ENCODE results near the gene CLEC16A. TPM values are rescaled to one million over a fixed set of nuclear protein-coding genes. Genes with fewer than 3 reads are reported as not detected.

Gene CLEC16A, protein sequence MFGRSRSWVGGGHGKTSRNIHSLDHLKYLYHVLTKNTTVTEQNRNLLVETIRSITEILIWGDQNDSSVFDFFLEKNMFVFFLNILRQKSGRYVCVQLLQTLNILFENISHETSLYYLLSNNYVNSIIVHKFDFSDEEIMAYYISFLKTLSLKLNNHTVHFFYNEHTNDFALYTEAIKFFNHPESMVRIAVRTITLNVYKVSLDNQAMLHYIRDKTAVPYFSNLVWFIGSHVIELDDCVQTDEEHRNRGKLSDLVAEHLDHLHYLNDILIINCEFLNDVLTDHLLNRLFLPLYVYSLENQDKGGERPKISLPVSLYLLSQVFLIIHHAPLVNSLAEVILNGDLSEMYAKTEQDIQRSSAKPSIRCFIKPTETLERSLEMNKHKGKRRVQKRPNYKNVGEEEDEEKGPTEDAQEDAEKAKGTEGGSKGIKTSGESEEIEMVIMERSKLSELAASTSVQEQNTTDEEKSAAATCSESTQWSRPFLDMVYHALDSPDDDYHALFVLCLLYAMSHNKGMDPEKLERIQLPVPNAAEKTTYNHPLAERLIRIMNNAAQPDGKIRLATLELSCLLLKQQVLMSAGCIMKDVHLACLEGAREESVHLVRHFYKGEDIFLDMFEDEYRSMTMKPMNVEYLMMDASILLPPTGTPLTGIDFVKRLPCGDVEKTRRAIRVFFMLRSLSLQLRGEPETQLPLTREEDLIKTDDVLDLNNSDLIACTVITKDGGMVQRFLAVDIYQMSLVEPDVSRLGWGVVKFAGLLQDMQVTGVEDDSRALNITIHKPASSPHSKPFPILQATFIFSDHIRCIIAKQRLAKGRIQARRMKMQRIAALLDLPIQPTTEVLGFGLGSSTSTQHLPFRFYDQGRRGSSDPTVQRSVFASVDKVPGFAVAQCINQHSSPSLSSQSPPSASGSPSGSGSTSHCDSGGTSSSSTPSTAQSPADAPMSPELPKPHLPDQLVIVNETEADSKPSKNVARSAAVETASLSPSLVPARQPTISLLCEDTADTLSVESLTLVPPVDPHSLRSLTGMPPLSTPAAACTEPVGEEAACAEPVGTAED
- total RNA-seq: 30.5 TPM

DNA sequence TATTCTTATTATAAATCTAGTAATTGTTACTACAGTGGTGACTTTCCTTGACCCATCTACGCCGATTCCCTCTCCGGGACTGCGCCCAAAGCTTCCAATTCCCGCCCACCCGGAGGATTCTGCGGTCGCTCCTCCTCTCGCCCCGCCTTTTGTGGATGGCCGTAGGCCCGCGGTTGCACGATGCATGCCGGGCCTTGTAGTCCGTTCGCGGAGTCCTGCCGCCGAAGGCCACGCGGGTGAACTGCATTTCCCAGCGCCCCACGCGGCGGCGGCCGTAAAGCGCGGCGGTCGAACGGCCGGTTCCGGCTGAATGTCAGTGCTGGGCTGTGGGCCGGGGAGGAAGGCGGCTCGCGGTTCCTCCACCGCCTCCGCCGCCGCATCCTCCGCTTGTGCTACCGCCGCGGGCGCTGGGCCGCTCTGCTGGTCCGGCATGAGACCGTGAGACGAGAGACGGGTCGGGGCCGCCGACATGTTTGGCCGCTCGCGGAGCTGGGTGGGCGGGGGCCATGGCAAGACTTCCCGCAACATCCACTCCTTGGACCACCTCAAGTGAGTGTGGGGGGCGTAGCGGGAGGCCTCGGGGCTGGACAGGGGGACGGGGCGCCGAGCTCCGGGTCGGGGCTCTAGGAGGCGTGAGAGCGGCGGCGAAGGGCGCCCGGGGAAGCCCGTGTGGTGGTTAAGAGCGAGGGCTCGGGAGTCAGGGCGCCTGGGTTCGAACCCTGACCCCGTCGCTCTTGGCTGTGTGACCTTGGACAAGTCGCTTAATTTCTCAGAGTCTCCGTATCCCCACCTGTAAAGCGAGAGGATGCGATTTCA, at the start of gene CLEC16A:
TSS of gene CLEC16A (plus strand) at position 316 of the 816 bp plus-strand sequence. CDS start at position 470, 154 bp downstream.

DNA sequence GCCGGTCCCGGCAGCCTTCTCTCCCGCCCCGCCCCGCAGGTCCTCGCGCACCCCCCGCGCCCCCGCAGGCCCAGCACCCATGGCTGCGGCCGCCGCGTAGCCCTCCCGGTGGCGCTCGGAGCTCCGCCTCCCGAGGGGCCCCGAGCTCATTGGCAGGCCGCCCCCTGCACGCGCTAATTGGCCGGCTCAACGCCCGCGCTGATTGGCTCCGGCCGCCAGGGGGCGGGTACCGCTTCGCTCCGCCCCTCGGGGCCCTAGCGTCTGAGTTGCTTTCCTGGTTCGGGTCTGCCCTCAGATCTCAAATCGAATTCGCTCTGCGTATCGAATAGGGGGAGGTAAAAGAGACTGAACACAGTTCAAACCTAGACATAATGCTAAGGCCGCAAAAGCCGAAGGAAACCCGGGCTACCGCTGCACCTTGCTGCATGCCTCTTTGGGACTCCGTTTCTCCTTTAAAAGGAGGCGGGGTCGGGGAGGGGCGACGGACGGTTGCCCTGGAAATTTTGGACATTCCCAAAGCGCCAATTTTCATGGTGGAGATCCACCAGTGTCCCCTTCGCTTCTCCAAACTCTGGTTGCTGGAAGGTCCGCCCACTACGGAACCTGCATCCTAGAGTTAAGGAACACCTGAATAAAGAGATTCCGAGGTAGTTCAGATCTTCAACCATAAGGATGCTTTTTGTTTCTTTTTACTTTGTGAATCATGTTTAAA, 1.9 kb upstream of the CLEC16A start, which contains the start of gene DEXI:
TSS of gene DEXI (minus strand) at position 117 of the 712 bp plus-strand sequence. CDS start 463 bp downstream, outside the sequence.

Other genes with a start within 250 kb of the CLEC16A start
- 0.64 TPM for gene TEKT5, start 249.6 kb upstream of the CLEC16A start, total RNA-seq
- 21.0 TPM for gene NUBP1, start 200.7 kb upstream of the CLEC16A start, total RNA-seq
- gene TVP23A, start 125.8 kb upstream of the CLEC16A start, total RNA-seq: 6.2 TPM
- gene CIITA, start 67.4 kb upstream of the CLEC16A start, total RNA-seq: 15.3 TPM
- 32.8 TPM for gene DEXI, start 2.1 kb upstream of the CLEC16A start, total RNA-seq

Data from metanephros (tissue), 1 donor.